EL (cell line): ENCODE results near the gene THAP5.
"Not testable (repeated sequence)": the region's sequence is repeated elsewhere in the genome, so short reads cannot be mapped to it uniquely, and the experiment has no call there.

Experiments
- DNase-seq: peaks from one replicate; pipeline ENCODE4 v3.0.0-alpha.2; 2016

The THAP5 gene

GRCh38 chr7:108581655-108582491, 12.4 kb upstream of the THAP5 start:
- peak; percentile 62 for DNase-seq

- DNase-seq: no peak
Observed at GRCh38 chr7:108580298-108580697, 10.8 kb upstream of the THAP5 start.

GRCh38 chr7:108578937-108579336, 9.4 kb upstream of the THAP5 start:
- no peak for DNase-seq

GRCh38 chr7:108576116-108576515, 6.6 kb upstream of the THAP5 start:
- DNase-seq: no peak

GRCh38 chr7:108575156-108575555, 5.7 kb upstream of the THAP5 start:
- DNase-seq: no peak

GRCh38 chr7:108572480-108572879, 3.0 kb upstream of the THAP5 start:
- DNase-seq: no peak

GRCh38 chr7:108570146-108570755, 745 bp upstream of the THAP5 start:
- DNase-seq: peak; percentile 47

GRCh38 chr7:108568801-108569380, 615 bp downstream of the THAP5 start:
- no peak for DNase-seq

- no peak for DNase-seq
Observed at GRCh38 chr7:108565987-108566386, 3.5 kb downstream of the THAP5 start.

GRCh38 chr7:108561047-108561619, 8.4 kb downstream of the THAP5 start:
- DNase-seq: peak; percentile 25

- no peak for DNase-seq
Observed at GRCh38 chr7:108559253-108559652, 10.3 kb downstream of the THAP5 start.

- DNase-seq: no peak
Observed at GRCh38 chr7:108557617-108558016, 11.9 kb downstream of the THAP5 start.

GRCh38 chr7:108557191-108557590, 12.3 kb downstream of the THAP5 start:
- no peak for DNase-seq

- not testable (repeated sequence) for DNase-seq
Observed at GRCh38 chr7:108556665-108557064, 12.8 kb downstream of the THAP5 start.

GRCh38 chr7:108548141-108548896, 21.2 kb downstream of the THAP5 start:
- not testable (repeated sequence) for DNase-seq

GRCh38 chr7:108541478-108541877, 28.0 kb downstream of the THAP5 start:
- DNase-seq: no peak

- not testable (repeated sequence) for DNase-seq
Observed at GRCh38 chr7:108538685-108539084, 30.8 kb downstream of the THAP5 start.

GRCh38 chr7:108538236-108538635, 31.3 kb downstream of the THAP5 start:
- DNase-seq: not testable (repeated sequence)

GRCh38 chr7:108537229-108537628, 32.3 kb downstream of the THAP5 start:
- no peak for DNase-seq

- DNase-seq: no peak
Observed at GRCh38 chr7:108535744-108536143, 33.8 kb downstream of the THAP5 start.

- no peak for DNase-seq
Observed at GRCh38 chr7:108535257-108535656, 34.2 kb downstream of the THAP5 start.

- no peak for DNase-seq
Observed at GRCh38 chr7:108533712-108534111, 35.8 kb downstream of the THAP5 start.

GRCh38 chr7:108529341-108529740, 40.2 kb downstream of the THAP5 start:
- no peak for DNase-seq
